OCI-LY1 (cell line): ENCODE measurements around the gene IQSEC1.

Experiments
- H2AFZ ChIP-seq: fragments of 200-600 bp; sonication (generic), shearing (Covaris generic); 2 replicates; pipeline ENCODE4 v1.6.0; 2014; ENCODE audit warnings: antibody characterized with exemption, mild to moderate bottlenecking, low read length
- H3F3A ChIP-seq: fragments of 200-600 bp; sonication (generic), shearing (Covaris generic); 2 replicates; pipeline ENCODE4 v1.6.0; 2014; ENCODE audit warnings: mild to moderate bottlenecking, antibody characterized with exemption, low read length, moderate library complexity; ENCODE audit not compliant: insufficient read depth
- H3K27ac ChIP-seq: fragments of 200-600 bp; sonication (generic); 2 replicates; pipeline ENCODE4 v1.5.1; 2014; ENCODE audit warnings: low read length, mixed run types, mild to moderate bottlenecking, low read depth; ENCODE audit not compliant: poor library complexity, severe bottlenecking
- H3K27me3 ChIP-seq: fragments of 200-600 bp; sonication (generic); 2 replicates; pipeline ENCODE4 v1.6.0; 2014; ENCODE audit warnings: antibody characterized with exemption, mild to moderate bottlenecking, low read length, moderate library complexity; ENCODE audit not compliant: insufficient read depth
- H3K36me3 ChIP-seq: fragments of 200-600 bp; sonication (generic); 2 replicates; pipeline ENCODE4 v1.6.1; 2014; ENCODE audit warnings: mild to moderate bottlenecking, antibody characterized with exemption, low read length, moderate library complexity, mixed read lengths; ENCODE audit not compliant: insufficient read depth
- H3K4me1 ChIP-seq: fragments of 200-600 bp; sonication (generic); 2 replicates; pipeline ENCODE4 v1.5.1; 2014; ENCODE audit warnings: mild to moderate bottlenecking, low read length, moderate library complexity; ENCODE audit not compliant: insufficient read depth, severe bottlenecking
- H3K4me2 ChIP-seq: fragments of 200-600 bp; sonication (generic), shearing (Covaris generic); 2 replicates; pipeline ENCODE4 v1.6.1; 2014; ENCODE audit warnings: low read length
- H3K4me3 ChIP-seq: fragments of 200-600 bp; sonication (generic); 2 replicates; pipeline ENCODE4 v1.5.1; 2014; ENCODE audit warnings: low read length, low read depth, mild to moderate bottlenecking, mixed read lengths; ENCODE audit not compliant: poor library complexity, severe bottlenecking
- H3K79me2 ChIP-seq: fragments of 200-600 bp; shearing (Covaris generic); 2 replicates; pipeline ENCODE4 v1.6.1; 2016; ENCODE audit warnings: mixed run types, low read length, mixed read lengths; ENCODE audit not compliant: insufficient read depth
- H3K9ac ChIP-seq: fragments of 200-600 bp; sonication (generic), shearing (Covaris generic); 2 replicates; pipeline ENCODE4 v1.6.1; 2014; ENCODE audit warnings: mild to moderate bottlenecking, low read length, mixed read lengths
- H3K9me2 ChIP-seq: fragments of 200-600 bp; sonication (generic), shearing (Covaris generic); 2 replicates; pipeline ENCODE4 v1.6.1; 2014; ENCODE audit warnings: low read depth, mild to moderate bottlenecking, low read length, mixed read lengths
- H3K9me3 ChIP-seq: fragments of 200-600 bp; shearing (Covaris generic); 2 replicates; pipeline ENCODE4 v1.6.1; 2014; ENCODE audit warnings: low read length, mixed read lengths
- H4K20me1 ChIP-seq: fragments of 200-600 bp; sonication (generic), shearing (Covaris generic); 2 replicates; pipeline ENCODE4 v1.6.0; 2016; ENCODE audit warnings: mild to moderate bottlenecking, low read length; ENCODE audit not compliant: insufficient read depth
- EZH2 ChIP-seq: fragments of 200-600 bp; sonication (generic), shearing (Covaris generic); IDR thresholded peaks from 2 replicates; pipeline ENCODE4 v1.8.0; 2017; ENCODE audit warnings: borderline replicate concordance, mixed run types, mild to moderate bottlenecking, antibody characterized with exemption, low read length, moderate library complexity, mixed read lengths
- TF ChIP-seq, protein P1 (sequence below): fragments of 200-600 bp; sonication (generic), shearing (Covaris generic); IDR thresholded peaks from 2 replicates; pipeline ENCODE4 v1.5.1; 2017; ENCODE audit warnings: mild to moderate bottlenecking, antibody characterized with exemption, low read length, moderate library complexity, mixed read lengths

Gene IQSEC1

DNA sequence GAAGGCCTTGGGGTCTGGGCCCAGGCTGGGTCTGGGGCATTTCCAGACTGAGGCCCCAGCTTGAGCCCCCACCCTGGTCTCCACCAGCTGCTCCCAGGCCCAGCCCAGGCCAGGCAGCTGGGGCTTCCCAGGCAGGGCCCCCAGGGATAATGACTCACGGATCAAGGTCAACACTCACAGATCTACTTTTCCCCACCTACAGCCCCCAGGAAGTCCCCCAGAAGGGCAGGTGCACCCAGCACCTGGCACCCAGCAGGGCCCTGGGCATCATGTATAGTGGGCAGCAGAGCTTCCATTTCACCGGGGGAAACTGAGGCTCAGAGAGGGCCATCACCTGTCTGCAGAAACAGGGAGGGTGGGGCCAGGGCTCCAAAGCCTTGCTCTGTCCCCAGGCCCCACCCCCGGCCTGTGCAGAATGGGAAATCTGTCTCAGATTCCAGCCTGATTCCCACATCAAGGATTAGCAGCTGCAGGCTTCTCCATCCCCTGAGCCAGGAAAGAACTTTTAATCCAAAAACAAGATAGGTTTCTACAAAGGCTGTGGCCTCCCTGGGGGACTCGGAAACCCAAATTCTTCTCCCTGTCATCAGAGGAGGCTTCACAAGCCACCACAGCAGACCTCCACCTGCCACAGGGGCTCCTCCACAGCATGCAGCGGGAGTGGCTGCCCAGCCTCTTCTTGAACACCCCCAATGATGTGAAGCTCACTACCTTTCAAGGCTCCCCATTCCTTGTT is 49.8 kb downstream of the IQSEC1 start:
- no peaks in the 10 kb centered on the region for H3F3A ChIP-seq
- no peak overlapping the region for H3K9ac ChIP-seq
- H3K4me1 ChIP-seq: no peaks in the 10 kb centered on the region
- H3K9me2 ChIP-seq: no peaks in the 10 kb centered on the region
- H4K20me1 ChIP-seq: no peaks in the 10 kb centered on the region
- no peak overlapping the region for H3K27ac ChIP-seq
- H3K36me3 ChIP-seq: no peaks in the 10 kb centered on the region
- H3K9me3 ChIP-seq: no peaks in the 10 kb centered on the region
- no peak overlapping the region for H3K4me3 ChIP-seq
- no peaks in the 10 kb centered on the region for H3K79me2 ChIP-seq
- TF ChIP-seq, protein P1, sequence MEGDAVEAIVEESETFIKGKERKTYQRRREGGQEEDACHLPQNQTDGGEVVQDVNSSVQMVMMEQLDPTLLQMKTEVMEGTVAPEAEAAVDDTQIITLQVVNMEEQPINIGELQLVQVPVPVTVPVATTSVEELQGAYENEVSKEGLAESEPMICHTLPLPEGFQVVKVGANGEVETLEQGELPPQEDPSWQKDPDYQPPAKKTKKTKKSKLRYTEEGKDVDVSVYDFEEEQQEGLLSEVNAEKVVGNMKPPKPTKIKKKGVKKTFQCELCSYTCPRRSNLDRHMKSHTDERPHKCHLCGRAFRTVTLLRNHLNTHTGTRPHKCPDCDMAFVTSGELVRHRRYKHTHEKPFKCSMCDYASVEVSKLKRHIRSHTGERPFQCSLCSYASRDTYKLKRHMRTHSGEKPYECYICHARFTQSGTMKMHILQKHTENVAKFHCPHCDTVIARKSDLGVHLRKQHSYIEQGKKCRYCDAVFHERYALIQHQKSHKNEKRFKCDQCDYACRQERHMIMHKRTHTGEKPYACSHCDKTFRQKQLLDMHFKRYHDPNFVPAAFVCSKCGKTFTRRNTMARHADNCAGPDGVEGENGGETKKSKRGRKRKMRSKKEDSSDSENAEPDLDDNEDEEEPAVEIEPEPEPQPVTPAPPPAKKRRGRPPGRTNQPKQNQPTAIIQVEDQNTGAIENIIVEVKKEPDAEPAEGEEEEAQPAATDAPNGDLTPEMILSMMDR: no peak
- TF ChIP-seq EZH2: no peak
- peaks cover 6% of the 10 kb centered on the region; the same call in 1 of the 2 replicates for H3K27me3 ChIP-seq
- H3K4me2 ChIP-seq: no peak overlapping the region
- no peak overlapping the region for H2AFZ ChIP-seq

DNA sequence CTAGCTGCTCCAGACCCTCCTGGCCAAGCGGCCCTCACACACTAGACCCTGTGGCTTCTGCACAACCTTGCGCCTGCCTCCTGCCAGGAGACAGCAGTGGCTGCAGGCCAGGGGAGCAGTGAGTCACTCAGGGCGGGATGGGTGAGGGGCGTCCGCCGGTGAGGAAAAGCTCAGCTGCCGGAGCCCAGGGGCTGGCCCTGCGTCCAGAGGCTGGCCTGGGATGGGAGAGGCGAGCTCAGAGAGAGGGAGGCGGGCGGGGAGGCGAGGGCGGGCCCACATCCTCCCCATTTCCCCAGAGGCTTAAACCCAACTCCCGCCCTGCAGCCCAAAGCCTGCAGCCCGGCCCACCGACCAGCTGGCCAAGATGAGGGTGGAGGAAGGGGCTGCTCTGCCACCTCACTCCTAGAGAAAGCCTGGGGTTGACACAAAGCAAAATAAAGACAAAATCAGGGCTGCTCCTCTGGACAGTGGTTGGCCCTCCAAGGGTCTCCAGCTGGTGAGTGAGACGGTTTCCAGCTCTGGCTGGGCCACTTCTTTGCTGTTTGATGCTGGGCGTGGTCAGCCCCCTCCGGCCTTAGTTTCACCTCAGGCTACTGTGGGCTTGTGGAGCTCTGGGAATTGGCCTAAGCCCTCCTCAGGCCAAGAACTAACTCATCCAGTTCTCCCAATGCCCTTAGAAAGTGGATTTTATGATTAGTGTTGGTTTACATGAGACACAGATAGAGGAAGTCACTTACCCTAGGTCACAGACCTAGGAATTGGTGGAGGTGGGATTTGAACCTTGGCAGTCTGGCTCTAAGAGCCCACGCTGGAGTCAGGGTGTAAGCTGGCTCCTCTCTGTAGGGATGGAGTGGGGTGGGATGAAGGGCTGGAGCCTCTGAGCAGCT is 50.6 kb downstream of the IQSEC1 start:
- peaks cover 6% of the 10 kb centered on the region; the same call in 1 of the 2 replicates for H3K27me3 ChIP-seq
- TF ChIP-seq EZH2: no peak
- TF ChIP-seq, protein P1: no peak
- no peak overlapping the region for H3K4me2 ChIP-seq
- H4K20me1 ChIP-seq: no peaks in the 10 kb centered on the region
- no peak overlapping the region for H3K4me3 ChIP-seq
- no peak overlapping the region for H3K9ac ChIP-seq
- no peaks in the 10 kb centered on the region for H3F3A ChIP-seq
- H3K9me2 ChIP-seq: no peaks in the 10 kb centered on the region
- no peaks in the 10 kb centered on the region for H3K79me2 ChIP-seq
- H2AFZ ChIP-seq: no peak overlapping the region
- H3K27ac ChIP-seq: no peak overlapping the region
- no peaks in the 10 kb centered on the region for H3K9me3 ChIP-seq
- no peaks in the 10 kb centered on the region for H3K4me1 ChIP-seq
- H3K36me3 ChIP-seq: no peaks in the 10 kb centered on the region

GRCh38 chr3:13021141-13022114 is 51.8 kb downstream of the IQSEC1 start:
- H3K36me3 ChIP-seq: no peaks in the 10 kb centered on the region
- H3K4me2 ChIP-seq: no peak overlapping the region
- H2AFZ ChIP-seq: no peak overlapping the region
- no peaks in the 10 kb centered on the region for H3K9me3 ChIP-seq
- no peaks in the 10 kb centered on the region for H3F3A ChIP-seq
- TF ChIP-seq, protein P1: no peak
- TF ChIP-seq EZH2: no peak
- no peak overlapping the region for H3K4me3 ChIP-seq
- peaks cover 2% of the 10 kb centered on the region for H3K4me1 ChIP-seq
- H3K27me3 ChIP-seq: peaks cover 11% of the 10 kb centered on the region
- H3K79me2 ChIP-seq: no peaks in the 10 kb centered on the region
- no peaks in the 10 kb centered on the region for H3K9me2 ChIP-seq
- no peak overlapping the region for H3K27ac ChIP-seq
- H4K20me1 ChIP-seq: no peaks in the 10 kb centered on the region
- no peak overlapping the region for H3K9ac ChIP-seq
